NCI-H1092 (cell line): Measurements from ENCODE around the gene NSD1.
A peak's percentile ranks its signal among the peaks of the same experiment; 100 is the strongest.

Experiments used
- DNase-seq: peaks from one replicate; lab custom pipeline; 2025; lab: John Stamatoyannopoulos, UW

The NSD1 gene, protein sequence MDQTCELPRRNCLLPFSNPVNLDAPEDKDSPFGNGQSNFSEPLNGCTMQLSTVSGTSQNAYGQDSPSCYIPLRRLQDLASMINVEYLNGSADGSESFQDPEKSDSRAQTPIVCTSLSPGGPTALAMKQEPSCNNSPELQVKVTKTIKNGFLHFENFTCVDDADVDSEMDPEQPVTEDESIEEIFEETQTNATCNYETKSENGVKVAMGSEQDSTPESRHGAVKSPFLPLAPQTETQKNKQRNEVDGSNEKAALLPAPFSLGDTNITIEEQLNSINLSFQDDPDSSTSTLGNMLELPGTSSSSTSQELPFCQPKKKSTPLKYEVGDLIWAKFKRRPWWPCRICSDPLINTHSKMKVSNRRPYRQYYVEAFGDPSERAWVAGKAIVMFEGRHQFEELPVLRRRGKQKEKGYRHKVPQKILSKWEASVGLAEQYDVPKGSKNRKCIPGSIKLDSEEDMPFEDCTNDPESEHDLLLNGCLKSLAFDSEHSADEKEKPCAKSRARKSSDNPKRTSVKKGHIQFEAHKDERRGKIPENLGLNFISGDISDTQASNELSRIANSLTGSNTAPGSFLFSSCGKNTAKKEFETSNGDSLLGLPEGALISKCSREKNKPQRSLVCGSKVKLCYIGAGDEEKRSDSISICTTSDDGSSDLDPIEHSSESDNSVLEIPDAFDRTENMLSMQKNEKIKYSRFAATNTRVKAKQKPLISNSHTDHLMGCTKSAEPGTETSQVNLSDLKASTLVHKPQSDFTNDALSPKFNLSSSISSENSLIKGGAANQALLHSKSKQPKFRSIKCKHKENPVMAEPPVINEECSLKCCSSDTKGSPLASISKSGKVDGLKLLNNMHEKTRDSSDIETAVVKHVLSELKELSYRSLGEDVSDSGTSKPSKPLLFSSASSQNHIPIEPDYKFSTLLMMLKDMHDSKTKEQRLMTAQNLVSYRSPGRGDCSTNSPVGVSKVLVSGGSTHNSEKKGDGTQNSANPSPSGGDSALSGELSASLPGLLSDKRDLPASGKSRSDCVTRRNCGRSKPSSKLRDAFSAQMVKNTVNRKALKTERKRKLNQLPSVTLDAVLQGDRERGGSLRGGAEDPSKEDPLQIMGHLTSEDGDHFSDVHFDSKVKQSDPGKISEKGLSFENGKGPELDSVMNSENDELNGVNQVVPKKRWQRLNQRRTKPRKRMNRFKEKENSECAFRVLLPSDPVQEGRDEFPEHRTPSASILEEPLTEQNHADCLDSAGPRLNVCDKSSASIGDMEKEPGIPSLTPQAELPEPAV (N-terminal part only)

DNA sequence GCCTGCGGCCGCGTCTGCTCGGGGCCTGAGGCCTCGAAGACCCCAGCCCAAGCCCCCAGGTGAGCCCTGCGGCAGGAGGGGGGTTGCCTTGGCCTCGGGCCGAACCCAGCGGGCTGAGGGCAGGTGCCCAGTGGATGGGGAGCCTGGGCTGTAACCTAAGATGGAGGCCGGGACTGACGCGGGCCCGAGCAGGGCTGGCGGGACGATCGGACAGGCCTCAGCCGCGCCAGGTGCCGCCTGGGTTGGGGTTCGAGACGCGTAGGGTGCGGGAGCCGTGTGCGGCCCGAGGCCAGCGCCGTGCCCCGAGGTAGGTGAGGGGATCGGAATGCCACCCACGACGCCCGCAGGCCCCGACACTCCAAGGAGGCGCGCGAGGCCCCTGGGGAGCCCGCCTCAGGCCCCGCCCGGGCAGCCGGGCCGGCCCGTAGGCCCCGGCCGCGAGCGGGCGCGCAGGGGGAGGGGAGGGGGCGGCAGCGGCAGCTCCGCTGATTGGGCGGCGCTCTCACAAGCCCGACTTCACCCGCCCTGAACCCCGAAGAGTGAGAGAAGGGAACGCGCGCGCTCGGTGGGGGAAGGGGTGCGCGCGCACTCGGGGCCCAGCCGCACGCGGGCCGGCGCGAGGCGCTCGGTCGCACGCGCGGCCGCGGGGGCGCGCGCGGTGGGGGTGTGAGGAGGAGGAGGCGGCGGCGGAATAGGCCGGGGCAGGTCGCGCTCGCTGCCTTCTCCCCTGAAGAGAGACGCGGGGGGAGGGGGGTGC is at the start of gene NSD1:
Gene NSD1 (plus strand): TSS at position 678 of the 757 bp plus-strand sequence. CDS start 1,331 bp downstream, outside the sequence.
- DNase-seq = peak; percentile 79

DNA sequence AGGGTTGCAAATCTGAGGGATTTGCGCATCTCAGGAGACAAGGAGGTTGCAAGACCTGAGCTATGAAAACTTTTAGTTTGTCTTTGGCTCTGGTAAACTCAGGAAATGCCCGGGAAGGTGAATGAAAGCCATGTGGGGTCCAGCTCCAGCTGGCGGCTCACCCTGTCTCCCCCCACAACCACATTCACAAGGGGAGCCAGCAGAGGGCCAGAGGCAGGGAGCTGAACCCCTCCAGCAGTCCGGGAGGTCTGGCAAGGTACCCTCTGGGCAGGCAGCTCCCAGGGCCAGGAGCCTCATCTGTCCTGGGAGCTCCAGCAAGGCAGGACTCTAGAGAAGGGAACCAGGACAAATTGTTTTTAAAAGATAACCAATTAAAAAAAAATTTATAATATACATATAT is 49.4 kb upstream of the NSD1 start:
- no peak for DNase-seq

DNA sequence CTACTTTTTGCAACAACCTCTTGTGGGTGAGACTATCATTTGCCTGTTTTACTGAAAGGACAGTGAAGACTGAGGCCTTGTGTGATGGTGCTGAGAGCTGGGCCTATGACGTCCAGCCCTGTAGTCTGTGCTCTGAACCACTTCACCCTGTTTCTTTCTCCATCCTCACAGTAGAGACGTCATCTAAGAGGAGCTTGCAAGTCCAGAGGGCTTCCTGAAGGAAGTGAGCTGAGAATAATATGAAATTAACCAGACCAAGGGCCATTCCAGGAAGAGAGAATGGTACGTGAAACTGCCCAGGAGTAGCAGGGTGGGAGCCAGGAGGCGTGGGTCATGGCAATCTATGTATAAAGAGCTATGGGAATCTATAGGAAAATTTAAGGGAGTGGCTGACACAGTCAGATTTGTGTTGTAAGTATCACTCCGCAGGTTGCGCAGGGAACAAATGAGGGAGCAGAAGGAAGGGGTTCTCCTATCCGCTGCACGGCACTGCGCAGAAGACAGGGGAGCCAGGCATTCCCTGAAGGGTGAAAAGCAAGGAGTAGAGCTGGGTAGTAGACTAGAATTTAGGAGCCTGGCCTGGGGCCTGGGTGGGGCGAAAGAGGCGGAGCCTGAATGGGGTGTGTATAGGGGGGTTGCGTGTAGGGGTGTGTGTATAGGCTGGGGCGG is 47.5 kb upstream of the NSD1 start:
- no peak for DNase-seq

DNA sequence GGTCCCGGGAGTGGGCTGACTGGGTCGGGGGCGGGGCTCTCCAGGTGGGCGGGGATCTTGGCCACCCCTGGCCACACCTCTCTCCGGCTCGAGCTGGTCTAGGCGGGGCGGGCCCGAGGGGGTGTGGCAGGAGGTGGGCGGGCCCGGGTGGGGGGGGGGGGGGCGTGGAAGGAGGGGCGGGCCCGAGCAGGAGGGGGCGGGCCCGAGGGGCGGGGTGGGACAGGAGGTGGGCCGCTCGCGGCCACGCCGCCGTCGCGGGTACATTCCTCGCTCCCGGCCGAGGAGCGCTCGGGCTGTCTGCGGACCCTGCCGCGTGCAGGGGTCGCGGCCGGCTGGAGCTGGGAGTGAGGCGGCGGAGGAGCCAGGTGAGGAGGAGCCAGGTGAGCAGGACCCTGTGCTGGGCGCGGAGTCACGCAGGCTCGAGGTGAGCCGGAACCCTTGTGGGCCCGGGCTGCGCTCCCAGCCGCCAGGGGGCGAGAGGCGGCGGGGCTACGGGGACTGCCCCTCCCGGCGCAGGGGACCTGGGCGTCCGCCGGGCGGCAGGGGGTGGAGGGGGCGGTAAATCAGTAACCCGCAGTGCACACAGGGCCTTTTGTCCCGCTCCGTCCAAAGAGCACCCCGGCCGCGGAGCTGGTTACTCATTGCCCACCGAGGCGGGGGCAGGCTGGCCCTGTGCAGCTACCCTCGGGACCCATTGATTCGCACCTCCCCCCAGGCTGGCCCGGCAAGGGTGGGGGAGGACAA is 46.7 kb upstream of the NSD1 start, which contains the start of gene FGFR4:
Gene FGFR4 (plus strand): TSS at position 262 of the 744 bp plus-strand sequence. CDS start 2,688 bp downstream, outside the sequence.
- no peak for DNase-seq

DNA sequence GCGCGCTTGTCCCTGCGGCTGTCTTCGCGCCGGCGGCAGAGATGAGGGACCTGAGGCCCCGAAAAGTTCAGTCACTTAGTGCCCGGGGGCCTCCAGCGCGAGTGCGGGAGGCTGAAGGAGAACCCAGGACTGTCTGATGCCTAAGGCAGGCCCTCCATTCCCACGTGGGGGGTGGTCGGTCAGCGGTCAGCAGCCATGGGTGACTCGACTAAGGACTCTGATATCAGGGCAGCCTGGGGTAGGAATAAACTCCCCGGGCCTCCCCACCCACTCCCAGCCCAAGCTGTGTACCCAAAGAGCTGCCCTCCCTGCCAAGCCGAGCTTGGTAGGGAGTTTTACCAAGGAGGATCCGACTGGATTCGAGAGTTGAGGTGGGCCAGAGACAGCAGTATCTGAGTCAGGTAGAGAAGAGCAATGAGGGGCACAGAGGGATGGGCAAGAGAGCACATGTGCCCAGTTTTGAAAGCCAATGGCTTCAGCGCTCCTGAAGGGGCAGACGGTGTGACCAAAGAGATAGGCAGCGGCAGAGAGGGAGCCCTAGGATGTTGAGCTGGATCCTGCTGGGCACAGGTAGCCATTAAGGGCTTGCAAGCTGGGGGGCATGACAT is 46.1 kb upstream of the NSD1 start:
- DNase-seq = no peak

DNA sequence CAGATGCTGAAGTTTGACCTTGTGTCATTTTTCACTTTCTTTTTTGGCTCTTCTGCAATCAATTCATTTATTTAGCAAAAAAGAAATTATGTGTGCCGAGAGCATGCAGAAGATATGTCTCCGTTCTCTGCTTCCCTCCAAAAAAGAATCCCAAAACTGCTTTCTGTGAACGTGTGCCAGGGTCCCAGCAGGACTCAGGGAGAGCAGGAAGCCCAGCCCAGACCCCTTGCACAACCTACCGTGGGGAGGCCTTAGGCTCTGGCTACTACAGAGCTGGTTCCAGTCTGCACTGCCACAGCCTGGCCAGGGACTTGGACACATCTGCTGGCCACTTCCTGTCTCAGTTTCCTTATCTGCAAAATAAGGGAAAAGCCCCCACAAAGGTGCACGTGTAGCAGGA is 44.4 kb upstream of the NSD1 start:
- DNase-seq = no peak

DNA sequence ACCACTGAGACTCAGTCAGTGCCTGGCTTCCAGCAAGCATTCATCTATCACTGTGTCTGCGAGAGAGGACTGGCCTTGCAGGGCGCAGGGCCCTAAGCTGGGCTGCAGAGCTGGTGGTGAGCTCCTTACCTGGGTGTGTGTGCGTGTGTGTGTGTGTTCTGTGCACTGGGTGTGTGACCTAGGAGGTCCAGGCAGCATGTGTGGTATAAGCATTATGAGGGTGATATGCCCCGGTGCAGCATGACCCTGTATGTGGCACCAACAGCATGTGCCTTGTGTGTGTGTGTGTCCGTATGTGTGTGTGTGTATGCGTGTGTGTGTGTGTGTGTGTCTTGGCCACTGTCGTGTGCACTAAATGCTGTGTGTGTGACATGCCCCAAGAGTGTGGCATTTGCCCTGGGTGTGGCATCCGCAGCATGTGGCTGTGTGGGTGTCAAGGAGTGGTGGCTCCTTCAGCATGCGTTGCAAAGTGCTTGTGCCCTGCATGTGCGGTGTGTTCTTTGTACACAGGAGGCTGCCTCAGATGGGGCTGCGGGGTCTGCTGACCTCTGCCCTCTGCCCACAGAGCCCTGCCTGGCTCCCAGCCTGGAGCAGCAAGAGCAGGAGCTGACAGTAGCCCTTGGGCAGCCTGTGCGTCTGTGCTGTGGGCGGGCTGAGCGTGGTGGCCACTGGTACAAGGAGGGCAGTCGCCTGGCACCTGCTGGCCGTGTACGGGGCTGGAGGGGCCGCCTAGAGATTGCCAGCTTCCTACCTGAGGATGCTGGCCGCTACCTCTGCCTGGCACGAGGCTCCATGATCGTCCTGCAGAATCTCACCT is 43.5 kb upstream of the NSD1 start:
- DNase-seq = no peak

DNA sequence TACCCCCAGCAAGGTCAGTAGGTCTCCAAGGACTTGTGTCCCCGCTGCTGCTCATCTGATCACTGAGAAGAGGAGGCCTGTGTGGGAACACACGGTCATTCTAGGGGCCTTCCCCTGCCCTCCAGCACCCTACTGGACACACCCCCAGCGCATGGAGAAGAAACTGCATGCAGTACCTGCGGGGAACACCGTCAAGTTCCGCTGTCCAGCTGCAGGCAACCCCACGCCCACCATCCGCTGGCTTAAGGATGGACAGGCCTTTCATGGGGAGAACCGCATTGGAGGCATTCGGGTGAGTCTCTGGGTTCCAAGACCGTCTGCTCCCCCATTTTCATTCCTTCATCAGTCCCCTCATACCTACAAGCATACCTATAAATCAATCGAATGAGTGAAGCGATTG is 42.8 kb upstream of the NSD1 start:
- no peak for DNase-seq

DNA sequence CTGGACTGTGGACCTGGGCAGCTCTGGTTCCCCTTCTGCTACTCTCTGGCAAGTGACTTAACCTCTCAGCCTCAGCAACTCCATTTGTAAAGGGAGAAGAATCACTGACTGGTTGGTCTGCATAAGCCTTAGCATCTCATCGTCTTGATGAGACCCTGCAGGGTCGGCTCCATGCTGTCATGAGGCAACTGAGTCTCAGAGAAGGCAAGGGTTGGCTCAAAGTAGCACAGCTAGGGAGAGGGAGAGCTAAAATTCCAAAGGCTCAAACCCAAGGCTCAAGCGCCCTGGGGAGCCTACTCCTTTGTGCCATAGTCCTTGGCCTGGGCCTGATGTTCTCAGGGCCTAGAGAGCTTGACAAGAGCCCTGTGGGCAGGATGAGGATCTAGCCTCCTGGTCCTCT is 42.3 kb upstream of the NSD1 start:
- no peak for DNase-seq

DNA sequence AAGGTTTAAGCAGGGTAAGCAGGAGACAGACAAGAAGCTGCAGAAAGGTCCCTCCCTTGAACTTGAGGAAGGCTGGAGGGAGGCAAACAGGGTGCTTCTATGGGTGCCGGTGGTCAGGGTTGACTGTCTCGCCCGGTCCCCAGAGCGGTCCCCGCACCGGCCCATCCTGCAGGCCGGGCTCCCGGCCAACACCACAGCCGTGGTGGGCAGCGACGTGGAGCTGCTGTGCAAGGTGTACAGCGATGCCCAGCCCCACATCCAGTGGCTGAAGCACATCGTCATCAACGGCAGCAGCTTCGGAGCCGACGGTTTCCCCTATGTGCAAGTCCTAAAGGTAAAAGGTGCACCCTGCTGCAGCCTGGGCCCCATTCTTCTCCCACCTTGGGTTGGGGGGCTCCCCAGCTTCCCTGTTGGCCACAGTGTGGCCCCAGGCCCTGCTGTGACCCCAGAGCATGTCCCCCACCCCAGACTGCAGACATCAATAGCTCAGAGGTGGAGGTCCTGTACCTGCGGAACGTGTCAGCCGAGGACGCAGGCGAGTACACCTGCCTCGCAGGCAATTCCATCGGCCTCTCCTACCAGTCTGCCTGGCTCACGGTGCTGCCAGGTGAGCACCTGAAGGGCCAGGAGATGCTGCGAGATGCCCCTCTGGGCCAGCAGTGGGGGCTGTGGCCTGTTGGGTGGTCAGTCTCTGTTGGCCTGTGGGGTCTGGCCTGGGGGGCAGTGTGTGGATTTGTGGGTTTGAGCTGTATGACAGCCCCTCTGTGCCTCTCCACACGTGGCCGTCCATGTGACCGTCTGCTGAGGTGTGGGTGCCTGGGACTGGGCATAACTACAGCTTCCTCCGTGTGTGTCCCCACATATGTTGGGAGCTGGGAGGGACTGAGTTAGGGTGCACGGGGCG is 41.1 kb upstream of the NSD1 start:
- DNase-seq = no peak

DNA sequence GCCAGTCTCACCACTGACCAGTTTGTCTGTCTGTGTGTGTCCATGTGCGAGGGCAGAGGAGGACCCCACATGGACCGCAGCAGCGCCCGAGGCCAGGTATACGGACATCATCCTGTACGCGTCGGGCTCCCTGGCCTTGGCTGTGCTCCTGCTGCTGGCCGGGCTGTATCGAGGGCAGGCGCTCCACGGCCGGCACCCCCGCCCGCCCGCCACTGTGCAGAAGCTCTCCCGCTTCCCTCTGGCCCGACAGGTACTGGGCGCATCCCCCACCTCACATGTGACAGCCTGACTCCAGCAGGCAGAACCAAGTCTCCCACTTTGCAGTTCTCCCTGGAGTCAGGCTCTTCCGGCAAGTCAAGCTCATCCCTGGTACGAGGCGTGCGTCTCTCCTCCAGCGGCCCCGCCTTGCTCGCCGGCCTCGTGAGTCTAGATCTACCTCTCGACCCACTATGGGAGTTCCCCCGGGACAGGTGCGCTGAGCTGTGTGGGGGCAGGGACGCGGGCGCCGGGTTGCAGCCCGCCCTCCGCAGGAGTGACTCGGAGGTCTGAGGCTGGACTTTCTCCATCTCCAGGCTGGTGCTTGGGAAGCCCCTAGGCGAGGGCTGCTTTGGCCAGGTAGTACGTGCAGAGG is 40.4 kb upstream of the NSD1 start:
- DNase-seq = no peak

DNA sequence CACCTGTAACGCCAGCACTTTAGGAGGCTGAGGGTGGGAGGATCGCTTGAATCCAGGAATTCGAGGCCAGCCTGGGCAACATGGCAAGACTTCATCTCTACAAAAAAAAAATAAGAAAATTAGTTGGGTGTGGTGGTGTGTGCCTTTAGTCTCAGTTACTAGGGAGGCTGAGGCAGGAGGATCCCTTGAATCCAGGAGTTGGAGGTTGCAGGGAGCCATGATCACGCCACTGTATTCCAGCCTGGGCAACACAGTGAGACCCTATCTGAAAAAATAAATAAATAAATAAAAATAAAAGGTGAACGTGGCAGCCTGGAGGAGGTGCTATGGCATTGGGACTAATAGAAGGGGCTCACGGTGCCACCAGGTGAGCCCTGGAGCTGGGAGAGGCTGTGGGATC is 39.8 kb upstream of the NSD1 start:
- no peak for DNase-seq

DNA sequence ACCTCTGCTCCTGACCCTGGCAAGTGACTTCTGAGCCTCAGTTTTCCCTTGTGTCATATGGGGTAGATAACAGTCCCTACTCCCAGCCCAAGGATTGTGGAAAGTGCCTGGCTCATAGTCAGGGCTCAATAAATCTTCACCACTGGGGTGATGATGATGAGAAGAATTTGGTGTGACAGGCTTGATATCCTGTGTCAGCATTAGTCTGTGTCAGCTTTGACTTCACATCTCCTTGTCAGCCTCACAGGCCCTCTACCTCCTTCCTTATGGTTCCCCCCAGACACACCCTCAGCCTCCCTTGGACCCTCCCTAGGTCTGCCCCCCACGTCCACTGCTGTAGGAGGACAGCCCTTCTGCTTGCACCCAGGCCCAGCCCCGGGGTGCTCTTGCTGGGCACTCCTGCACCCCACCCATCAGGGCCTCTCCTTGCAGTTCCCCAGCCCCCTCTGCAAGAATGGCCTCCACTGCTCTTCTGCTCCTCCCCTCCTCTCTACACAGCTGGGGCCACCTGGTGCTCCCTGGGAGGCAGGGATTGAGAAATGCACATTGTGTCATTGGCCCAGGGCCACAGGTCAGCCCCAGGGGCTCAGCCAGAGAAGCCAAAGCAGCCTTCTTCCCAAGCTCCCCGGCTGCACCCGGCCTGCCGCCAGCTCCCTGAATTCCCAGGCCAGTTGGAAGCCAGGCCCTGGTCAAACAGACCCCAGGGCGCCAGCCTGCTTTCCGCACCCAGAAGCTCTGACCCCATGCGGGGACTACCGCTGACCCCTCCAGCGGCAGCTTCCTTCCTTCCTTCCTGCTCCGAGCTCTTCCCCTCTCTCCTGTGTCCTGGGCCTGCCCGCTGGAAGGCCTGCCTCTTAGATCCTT is 39.1 kb upstream of the NSD1 start:
- no peak for DNase-seq

DNA sequence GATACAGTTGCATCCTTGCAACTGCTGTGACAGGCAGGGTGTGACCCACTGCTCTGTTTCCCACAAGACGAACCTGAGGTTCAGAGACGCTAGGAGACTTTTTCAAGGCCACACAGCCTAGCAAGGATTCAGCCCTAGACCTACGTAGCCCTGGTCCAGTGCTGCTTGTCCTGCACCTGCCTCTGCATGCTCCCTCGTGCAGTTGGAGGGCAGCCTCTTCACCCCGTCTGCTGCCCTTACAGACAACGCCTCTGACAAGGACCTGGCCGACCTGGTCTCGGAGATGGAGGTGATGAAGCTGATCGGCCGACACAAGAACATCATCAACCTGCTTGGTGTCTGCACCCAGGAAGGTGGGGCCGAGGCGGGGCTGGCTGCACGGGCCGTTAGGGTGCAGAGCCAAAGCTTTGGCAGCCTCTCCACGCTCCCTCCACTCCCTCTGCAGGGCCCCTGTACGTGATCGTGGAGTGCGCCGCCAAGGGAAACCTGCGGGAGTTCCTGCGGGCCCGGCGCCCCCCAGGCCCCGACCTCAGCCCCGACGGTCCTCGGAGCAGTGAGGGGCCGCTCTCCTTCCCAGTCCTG is 38.4 kb upstream of the NSD1 start:
- no peak for DNase-seq

DNA sequence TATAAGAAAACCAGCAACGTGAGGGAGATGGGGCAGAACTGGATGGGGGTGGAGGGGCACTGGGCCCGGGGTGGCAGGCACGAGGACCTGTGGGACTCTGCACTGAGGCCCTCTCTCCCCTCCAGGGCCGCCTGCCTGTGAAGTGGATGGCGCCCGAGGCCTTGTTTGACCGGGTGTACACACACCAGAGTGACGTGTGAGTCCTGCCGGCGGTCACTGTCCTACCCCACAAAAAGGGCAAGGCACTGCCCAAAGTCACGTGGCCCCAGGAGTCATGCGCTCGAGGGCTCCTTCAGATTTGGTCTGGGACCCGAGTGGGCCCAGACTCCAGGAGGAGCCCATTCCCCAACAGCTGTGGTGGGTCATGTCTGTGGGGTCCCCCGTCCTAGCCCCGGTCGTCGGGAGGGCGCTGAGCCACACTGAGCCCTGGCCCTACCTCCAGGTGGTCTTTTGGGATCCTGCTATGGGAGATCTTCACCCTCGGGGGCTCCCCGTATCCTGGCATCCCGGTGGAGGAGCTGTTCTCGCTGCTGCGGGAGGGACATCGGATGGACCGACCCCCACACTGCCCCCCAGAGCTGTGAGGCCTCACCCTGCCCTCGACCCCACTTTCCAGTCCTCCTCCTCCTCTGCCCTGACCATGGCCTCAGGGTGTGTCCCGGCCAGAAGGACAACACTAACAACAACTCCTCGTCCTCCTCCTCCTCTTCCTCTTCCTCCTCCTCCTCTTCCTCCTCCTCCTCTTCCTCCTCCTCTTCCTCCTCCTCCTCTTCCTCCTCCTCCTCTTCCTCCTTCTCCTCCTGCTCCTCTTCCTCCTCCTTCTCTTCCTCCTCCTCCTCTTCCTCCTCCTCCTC is 37.2 kb upstream of the NSD1 start:
- no peak for DNase-seq
